Measurements from ENCODE around the gene CTSW. TPM values are rescaled to one million over a fixed set of nuclear protein-coding genes. Genes with fewer than 3 reads are reported as not detected.

CTSW gene
- polyA plus RNA-seq, 2 of the 4 experiments (the other 2 are of a cell fraction): not detected

GRCh38 chr11:65861165-65861505 lies 18.5 kb upstream of the CTSW start:
- H3K4me3 ChIP-seq: peak overlapping the region; percentile 70
- TF ChIP-seq HOXB5 (CRISPR knock-in tag; IDR thresholded peaks at IDR 0.05) (no peak), EHMT2 (IDR thresholded peaks at IDR 0.05; ENCODE audit: low read depth) (no peak), E2F6 (IDR thresholded peaks at IDR 0.05; ENCODE audit: borderline replicate concordance, low read depth) (no peak), BHLHE40 (IDR thresholded peaks at IDR 0.05; ENCODE audit: low read depth, low read length) (no peak), MAX (IDR thresholded peaks at IDR 0.05) (no peak), CBX2 (IDR thresholded peaks at IDR 0.05; ENCODE audit: borderline replicate concordance, low read depth) (no peak), KDM5A (IDR thresholded peaks at IDR 0.05) (no peak), CEBPB (IDR thresholded peaks at IDR 0.05) (no peak), ZNF302 (CRISPR knock-in tag; IDR thresholded peaks at IDR 0.05) (no peak), FOSL2 (IDR thresholded peaks at IDR 0.05) (no peak), FOSL2 (CRISPR knock-in tag; IDR thresholded peaks at IDR 0.05) (no peak), HOXB13 (CRISPR knock-in tag; IDR thresholded peaks at IDR 0.05; ENCODE audit: low read depth) (no peak), GATA3 (IDR thresholded peaks at IDR 0.05; ENCODE audit: borderline replicate concordance) (no peak), RAD21 (conservative IDR thresholded peaks at IDR 0.05 in 1 of 2, IDR thresholded peaks at IDR 0.05 in 1 of 2) (no peak), BCL3 (IDR thresholded peaks at IDR 0.05) (no peak), TP53 (CRISPR knock-in tag; IDR thresholded peaks at IDR 0.05) (no peak), PBX3 (IDR thresholded peaks at IDR 0.05) (no peak), JUNB (IDR thresholded peaks at IDR 0.05) (no peak)
- TF ChIP-seq, protein P1, sequence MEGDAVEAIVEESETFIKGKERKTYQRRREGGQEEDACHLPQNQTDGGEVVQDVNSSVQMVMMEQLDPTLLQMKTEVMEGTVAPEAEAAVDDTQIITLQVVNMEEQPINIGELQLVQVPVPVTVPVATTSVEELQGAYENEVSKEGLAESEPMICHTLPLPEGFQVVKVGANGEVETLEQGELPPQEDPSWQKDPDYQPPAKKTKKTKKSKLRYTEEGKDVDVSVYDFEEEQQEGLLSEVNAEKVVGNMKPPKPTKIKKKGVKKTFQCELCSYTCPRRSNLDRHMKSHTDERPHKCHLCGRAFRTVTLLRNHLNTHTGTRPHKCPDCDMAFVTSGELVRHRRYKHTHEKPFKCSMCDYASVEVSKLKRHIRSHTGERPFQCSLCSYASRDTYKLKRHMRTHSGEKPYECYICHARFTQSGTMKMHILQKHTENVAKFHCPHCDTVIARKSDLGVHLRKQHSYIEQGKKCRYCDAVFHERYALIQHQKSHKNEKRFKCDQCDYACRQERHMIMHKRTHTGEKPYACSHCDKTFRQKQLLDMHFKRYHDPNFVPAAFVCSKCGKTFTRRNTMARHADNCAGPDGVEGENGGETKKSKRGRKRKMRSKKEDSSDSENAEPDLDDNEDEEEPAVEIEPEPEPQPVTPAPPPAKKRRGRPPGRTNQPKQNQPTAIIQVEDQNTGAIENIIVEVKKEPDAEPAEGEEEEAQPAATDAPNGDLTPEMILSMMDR (IDR thresholded peaks at IDR 0.05): no peak
- TF ChIP-seq, protein P2, sequence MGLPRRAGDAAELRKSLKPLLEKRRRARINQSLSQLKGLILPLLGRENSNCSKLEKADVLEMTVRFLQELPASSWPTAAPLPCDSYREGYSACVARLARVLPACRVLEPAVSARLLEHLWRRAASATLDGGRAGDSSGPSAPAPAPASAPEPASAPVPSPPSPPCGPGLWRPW (IDR thresholded peaks at IDR 0.05): no peak

GRCh38 chr11:65861533-65862183 lies 18.0 kb upstream of the CTSW start:
- Histone ChIP-seq H3K4me1 (peaks cover 10% of the 10 kb centered on the region), H3K27ac (peak overlapping the region; percentile 88 to 96), H3K9me3 (no peaks in the 10 kb centered on the region), H3K4me3 (peak overlapping the region; percentile 70), H3K4me2 (peak overlapping the region; percentile 87)
- no peak for DNase-seq (ENCODE audit: low read depth in 1 of 2, low spot score in 1 of 2)
- CTCF ChIA-PET: interaction anchor here (0.8 to 7.6 kb wide), 14 partner anchors 8 to 319 kb away, joined by 3 to 195 read pairs (median 5); partner anchors contain the start of genes CCDC85B, CTSW, EFEMP2 and FIBP
- POLR2A ChIA-PET: interaction anchor here (1.9 to 2.6 kb wide), 2 partner anchors 10 to 12 kb away, joined by 4 to 14 read pairs; no protein-coding TSS in a partner anchor
- FAIRE-seq: no peak
- ATAC-seq: no peak
- 76% methylated on average over 13 of the region's 13 CpGs for WGBS (ENCODE audit: missing lambda C conversion rate)
- TF ChIP-seq GATA3 (IDR thresholded peaks at IDR 0.05; ENCODE audit: borderline replicate concordance) (no peak), JUNB (IDR thresholded peaks at IDR 0.05) (no peak), MAX (IDR thresholded peaks at IDR 0.05) (no peak), NR3C1 (IDR thresholded peaks at IDR 0.05) (no peak), RNF2 (IDR thresholded peaks at IDR 0.05; ENCODE audit: borderline replicate concordance, low read depth) (no peak), CBX2 (IDR thresholded peaks at IDR 0.05; ENCODE audit: borderline replicate concordance, low read depth) (no peak), CEBPB (IDR thresholded peaks at IDR 0.05) (no peak), RARB (CRISPR knock-in tag; IDR thresholded peaks at IDR 0.05) (no peak), HOXB5 (CRISPR knock-in tag; IDR thresholded peaks at IDR 0.05) (no peak)
- TF ChIP-seq, protein P3, sequence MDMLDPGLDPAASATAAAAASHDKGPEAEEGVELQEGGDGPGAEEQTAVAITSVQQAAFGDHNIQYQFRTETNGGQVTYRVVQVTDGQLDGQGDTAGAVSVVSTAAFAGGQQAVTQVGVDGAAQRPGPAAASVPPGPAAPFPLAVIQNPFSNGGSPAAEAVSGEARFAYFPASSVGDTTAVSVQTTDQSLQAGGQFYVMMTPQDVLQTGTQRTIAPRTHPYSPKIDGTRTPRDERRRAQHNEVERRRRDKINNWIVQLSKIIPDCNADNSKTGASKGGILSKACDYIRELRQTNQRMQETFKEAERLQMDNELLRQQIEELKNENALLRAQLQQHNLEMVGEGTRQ (IDR thresholded peaks at IDR 0.05): no peak
- TF ChIP-seq, protein P2 (IDR thresholded peaks at IDR 0.05): no peak

More at GRCh38 chr11:65861165-65861505, 18.5 kb upstream of the CTSW start:
- ATAC-seq: no peak
- H3K27ac ChIP-seq: peak overlapping the region; percentile 88 to 96
- ChIA-PET POLR2A (interaction anchor here (1.1 to 2.6 kb wide), 4 partner anchors 9 to 217 kb away, joined by 3 to 14 read pairs (median 7); no protein-coding TSS in a partner anchor), CTCF (interaction anchor here (0.8 to 7.6 kb wide), 16 partner anchors 9 to 319 kb away, joined by 3 to 195 read pairs (median 6); partner anchors contain the start of genes CCDC85B, CTSW, EFEMP2 and FIBP)
- FAIRE-seq: no peak
- no peak for DNase-seq (ENCODE audit: low read depth in 1 of 2, low spot score in 1 of 2)
- H3K4me1 ChIP-seq: peaks cover 12% of the 10 kb centered on the region
- no peaks in the 10 kb centered on the region for H3K9me3 ChIP-seq
- peak overlapping the region; percentile 87 for H3K4me2 ChIP-seq
- 11% methylated on average over 13 of the region's 14 CpGs for WGBS (ENCODE audit: missing lambda C conversion rate)
